Right lobe of liver (tissue), 6 donors: ENCODE results near the gene HDAC4. TPM values are rescaled to one million over a fixed set of nuclear protein-coding genes. Genes with fewer than 3 reads are reported as not detected.
A peak's percentile ranks its signal among the peaks of the same experiment; 100 is the strongest.

ENCODE experiments used
- ATAC-seq, 4 donors: fragments of 200-7000 bp; cut with Tn5 transposase; one replicate each; pipeline ENCODE4 v1.9.1; 2020; ENCODE audit warnings: mild to moderate bottlenecking in 4 of 4, moderate library complexity in 4 of 4
- DNase-seq, 3 donors: peaks; one replicate each; pipeline ENCODE4 v3.0.0-alpha.2; 2020
- H3K27ac ChIP-seq, 3 donors: fragments of 200-600 bp; one replicate each; pipeline ENCODE4 v1.8.0; 2022
- H3K27me3 ChIP-seq, 2 donors: fragments of 200-600 bp; one replicate each; pipeline ENCODE4 v1.8.0; 2022
- H3K36me3 ChIP-seq, 4 donors: fragments of 200-600 bp; sonication (generic) in 1 of 4; one replicate each; pipeline versions ENCODE4 v1.5.1 to v1.8.0; 2017 to 2022; ENCODE audit warnings: control low read depth in 1 of 4
- H3K4me1 ChIP-seq, 4 donors: fragments of 200-600 bp; sonication (generic) in 1 of 4; one replicate each; pipeline versions ENCODE4 v1.5.1 to v1.8.0; 2017 to 2022; ENCODE audit warnings: control low read depth in 1 of 4
- H3K4me3 ChIP-seq, 3 donors: fragments of 200-600 bp; one replicate each; pipeline ENCODE4 v1.8.0; 2022
- H3K9me3 ChIP-seq, 4 donors: fragments of 200-600 bp; sonication (generic) in 1 of 4; one replicate each; pipeline versions ENCODE4 v1.5.1 to v1.8.0; 2017 to 2022; ENCODE audit warnings: control low read depth in 1 of 4
- CTCF ChIP-seq, 4 donors: fragments of 200-600 bp in 3 of 4; fragments of 450-650 bp in 1 of 4; IDR thresholded peaks; one replicate each; pipeline versions ENCODE4 v1.5.1 to v1.8.0; 2016 to 2022; ENCODE audit warnings: antibody characterized with exemption in 4 of 4, mild to moderate bottlenecking in 2 of 4
- POLR2A ChIP-seq: fragments of 450-650 bp; IDR thresholded peaks from one replicate; pipeline ENCODE4 v1.6.1; 2017; ENCODE audit warnings: antibody characterized with exemption, mild to moderate bottlenecking
- WGBS: methylation state at CpG from one replicate; pipeline ENCODE4 v1.1.6; 2018; ENCODE audit warnings: low coverage, low lambda C conversion rate; ENCODE audit not compliant: insufficient coverage; ENCODE audit errors: missing lambda C conversion rate; 5-methylcytosine and 5-hydroxymethylcytosine counted together
- intact Hi-C, 2 donors: fragments of 100-400 bp; cut with DNase I; formaldehyde crosslinking; loops; one replicate each; pipeline versions ENCODE4 v1.11.2 to v1.14.1; 2022
- total RNA-seq, 6 experiments: library from RNA; depleted of rRNA in 2 of 6; stranded (reverse); fragments of >200 nt in 2 of 6; fragmentation: NEBNext Ultra II Directional in 3 of 6; extraction: Animal tissue kit (Norgen Biotek cat#: 25700) in 3 of 6; gene quantifications; one replicate each; pipeline versions ENCODE4 v1.1.0 to v1.2.4, GENCODE V29; 2016 to 2023
- donor health status: DM: no; HTN: yes; CAD: no.
- donor health status: DM: no; HTN: no; CAD: no.
- donor health status: DM: no; HTN: no; CAD: no.
- donor health status: DM: no; HTN: yes; CAD: no.
- donor health status: DM: no; HTN: yes; CAD: no.

The HDAC4 gene
- total RNA-seq, 6 experiments from 2014 or later, result 8.9 to 22.4 (median 14.7) TPM

GRCh38 chr2:239136762-239137161 is 264.1 kb downstream of the HDAC4 start:
- TF ChIP-seq CTCF (IDR thresholded peaks at IDR 0.05) (no peak), POLR2A (no peak)
- Histone ChIP-seq H3K9me3 (no peaks in the 10 kb centered on the region), H3K27me3 (no peaks in the 10 kb centered on the region), H3K4me3 (no peak overlapping the region), H3K4me1 (no peaks in the 10 kb centered on the region), H3K36me3 (peaks cover 0 to 41% (median 0%) of the 10 kb centered on the region in 4 donors), H3K27ac (peak overlapping the region in 1 of 3 donors; percentile 21)
- intact Hi-C loops, result no loop called here
- 90% methylated on average over 6 of the region's 6 CpGs for WGBS
- ATAC-seq, result peak; percentile 47 to 64 (median 60)
- DNase-seq, result peak in 1 of 3 donors; percentile 32

GRCh38 chr2:239136203-239136602 is 264.6 kb downstream of the HDAC4 start:
- no peak for ATAC-seq
- H3K4me3 ChIP-seq, result no peak overlapping the region
- no peaks in the 10 kb centered on the region for H3K9me3 ChIP-seq
- DNase-seq, result no peak
- H3K4me1 ChIP-seq, result no peaks in the 10 kb centered on the region
- intact Hi-C loops, result no loop called here
- peaks cover 0 to 43% (median 0%) of the 10 kb centered on the region in 4 donors for H3K36me3 ChIP-seq
- 79% methylated on average over 3 of the region's 3 CpGs for WGBS
- peak overlapping the region in 1 of 3 donors; percentile 21 for H3K27ac ChIP-seq
- TF ChIP-seq POLR2A (no peak), CTCF (IDR thresholded peaks at IDR 0.05) (no peak)
- H3K27me3 ChIP-seq, result no peaks in the 10 kb centered on the region

- Histone ChIP-seq H3K27ac (no peak overlapping the region), H3K27me3 (no peaks in the 10 kb centered on the region), H3K36me3 (peaks cover 0 to 43% (median under 1%) of the 10 kb centered on the region in 4 donors), H3K4me3 (no peak overlapping the region), H3K4me1 (no peaks in the 10 kb centered on the region), H3K9me3 (no peaks in the 10 kb centered on the region)
- DNase-seq, result no peak
- no peak for ATAC-seq
- WGBS, result 95% methylated on average over 10 of the region's 10 CpGs
- intact Hi-C loops, result no loop called here
- TF ChIP-seq POLR2A (no peak), CTCF (IDR thresholded peaks at IDR 0.05) (no peak)
Measured at GRCh38 chr2:239135531-239135930, 265.3 kb downstream of the HDAC4 start.

- Histone ChIP-seq H3K36me3 (peaks cover 0 to 35% (median under 1%) of the 10 kb centered on the region in 4 donors), H3K9me3 (no peaks in the 10 kb centered on the region), H3K27me3 (no peaks in the 10 kb centered on the region), H3K4me1 (no peaks in the 10 kb centered on the region), H3K27ac (no peak overlapping the region), H3K4me3 (no peak overlapping the region)
- intact Hi-C loops, result no loop called here
- TF ChIP-seq CTCF (IDR thresholded peaks at IDR 0.05) (no peak), POLR2A (no peak)
- WGBS, result 91% methylated on average over 14 of the region's 28 CpGs
- ATAC-seq, result no peak
- DNase-seq, result no peak
Measured at GRCh38 chr2:239133945-239134570, 266.8 kb downstream of the HDAC4 start.
